ENCODE measurements around the gene FOCAD.

GRCh38 chr9:20753761-20754160 lies 69.7 kb downstream of the FOCAD start:
- TF ChIP-seq CTCF (conservative IDR thresholded peaks at IDR 0.05 in 1 of 2, IDR thresholded peaks at IDR 0.05 in 1 of 2; ENCODE audit: low read depth in 1 of 2, low read length in 2 of 2) (no peak), EZH2 (IDR thresholded peaks at IDR 0.05; ENCODE audit: low read length, missing control alignments) (no peak)

All from fibroblast of lung (primary cell).